ENCODE measurements around the gene SH2D6.

GRCh38 chr2:85429924-85430289 lies 11.4 kb downstream of the SH2D6 start:
- TF ChIP-seq POLR2AphosphoS5 (IDR thresholded peaks at IDR 0.05; ENCODE audit: borderline replicate concordance, low read depth, low read length) (no peak), EZH2 (IDR thresholded peaks at IDR 0.05) (no peak)
